GM18951 (cell line): ENCODE data around the gene PTPRM.

Experiments
- POLR2A ChIP-seq: IDR thresholded peaks from 4 replicates; pipeline ENCODE4 v1.6.1; 2011; ENCODE audit warnings: mild to moderate bottlenecking; ENCODE audit not compliant: insufficient read length, insufficient read depth; ENCODE audit errors: extremely low read depth
- in situ Hi-C: fragments of 300-500 bp; cut with MboI; formaldehyde crosslinking; loops from one replicate; pipeline ENCODE4 v1.12.0; 2022; ENCODE audit warnings: low sequenced_read_pairs, mixed read lengths, inconsistent platforms; ENCODE audit not compliant: unreplicated experiment

PTPRM gene

DNA sequence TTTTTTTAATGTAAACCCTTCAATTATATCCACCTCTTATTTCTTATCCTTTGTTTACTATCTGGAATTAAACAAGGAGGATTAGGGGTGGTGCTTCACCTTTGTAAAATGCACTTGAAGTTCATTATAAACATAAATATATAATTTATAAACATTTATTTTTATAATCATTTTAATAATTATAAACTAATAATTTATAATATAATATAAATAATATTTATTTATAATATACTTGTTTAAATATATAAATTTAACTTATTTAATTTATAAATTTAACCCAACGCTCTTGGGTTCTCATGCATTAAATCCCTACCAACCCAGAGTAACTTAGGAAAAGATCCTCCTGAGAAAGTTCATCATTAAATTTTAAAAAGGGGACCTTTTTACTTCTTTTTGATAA lies 452.5 kb downstream of the PTPRM start:
- no peak for TF ChIP-seq POLR2A
- in situ Hi-C loops: no loop called here

DNA sequence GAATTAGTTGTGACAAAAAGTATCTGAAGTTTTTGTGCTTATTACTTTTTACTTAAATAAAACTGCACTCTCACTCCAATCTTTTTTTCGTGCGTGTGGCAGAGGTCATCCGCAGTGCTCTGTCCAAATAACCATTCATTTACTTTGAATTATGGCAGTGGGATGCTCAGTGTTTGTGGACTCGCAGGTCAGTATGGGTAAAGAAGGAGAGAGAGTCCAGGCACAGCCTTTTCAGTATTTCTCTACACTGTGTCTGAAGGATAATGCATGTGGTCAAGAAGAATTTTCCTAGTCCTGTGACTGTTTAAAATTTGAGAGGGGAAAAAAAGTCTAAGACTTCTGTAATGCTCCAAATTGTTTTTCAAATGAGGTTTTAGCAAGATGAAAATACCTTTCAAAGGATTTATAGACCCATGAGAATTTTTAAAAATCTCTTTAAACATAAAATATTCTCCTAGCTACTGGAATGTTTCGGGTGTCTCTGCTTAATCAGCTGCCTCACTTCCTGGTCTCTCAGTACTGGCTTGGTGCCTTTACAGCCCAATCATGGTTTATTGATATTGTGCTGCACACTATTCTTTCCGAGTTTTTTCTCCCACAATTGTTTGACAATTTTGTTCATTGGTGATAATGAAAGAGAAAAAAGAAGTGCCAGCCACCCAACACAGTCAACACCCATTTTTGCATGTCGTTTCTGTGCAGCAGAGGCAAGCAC lies 453.2 kb downstream of the PTPRM start:
- TF ChIP-seq POLR2A: no peak
- in situ Hi-C loops: no loop called here

DNA sequence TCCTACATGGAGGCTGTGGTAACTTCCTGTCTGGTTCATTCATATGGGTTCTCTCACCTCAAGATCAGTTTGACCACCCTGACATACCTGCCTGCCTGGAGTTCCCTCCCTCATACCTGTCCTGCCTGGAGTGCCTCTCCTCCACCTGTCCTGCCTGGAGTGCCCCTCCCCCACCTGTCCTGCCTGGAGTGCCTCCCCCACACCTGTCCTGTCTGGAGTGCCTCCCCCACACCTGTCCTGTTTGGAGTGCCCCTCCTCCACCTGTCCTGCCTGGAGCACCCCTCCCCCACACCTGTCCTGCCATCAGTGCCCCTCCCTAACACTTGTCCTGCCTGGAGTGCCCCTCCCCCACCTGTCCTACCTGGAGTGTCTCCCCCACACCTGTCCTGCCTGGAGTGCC lies 461.9 kb downstream of the PTPRM start:
- no peak for TF ChIP-seq POLR2A
- in situ Hi-C loops: no loop called here

DNA sequence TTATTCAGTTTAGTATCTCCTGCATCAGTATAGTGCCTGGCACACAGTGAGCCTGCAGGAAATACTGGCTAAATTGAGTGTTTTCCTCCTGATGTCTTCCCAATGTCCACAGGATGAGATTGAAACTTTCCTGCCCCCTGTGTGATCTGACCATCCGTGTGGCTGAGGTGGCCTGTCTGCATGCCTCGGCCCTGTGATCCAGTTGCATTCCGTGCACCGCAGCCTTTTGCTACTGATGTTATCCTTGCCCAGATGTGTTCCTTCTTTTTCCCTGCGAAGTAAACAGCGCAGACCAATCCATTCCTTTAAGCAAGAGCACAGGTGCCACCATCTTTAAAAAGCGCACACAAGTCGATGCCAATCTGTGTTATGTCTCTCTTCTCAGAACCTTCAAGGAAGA lies 462.6 kb downstream of the PTPRM start:
- in situ Hi-C loops: no loop called here
- no peak for TF ChIP-seq POLR2A

DNA sequence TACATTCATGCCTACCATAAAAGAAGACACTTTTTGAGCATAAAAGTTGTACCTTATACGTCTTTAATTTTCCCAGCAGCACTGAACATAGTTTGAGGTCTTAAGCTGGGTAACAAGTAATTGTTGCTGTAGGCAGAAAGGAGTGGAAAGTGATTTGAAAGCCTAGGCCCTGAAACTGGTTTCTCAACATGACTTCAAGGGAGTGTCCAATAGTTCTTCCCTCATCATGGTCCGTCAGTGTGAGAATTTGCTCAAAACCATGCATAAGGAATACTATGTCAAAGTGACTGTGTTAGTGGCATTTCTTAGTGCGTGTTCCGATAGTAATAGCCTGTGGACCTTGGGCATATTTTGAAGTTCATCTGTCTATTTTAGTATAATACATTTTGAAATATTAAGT lies 463.1 kb downstream of the PTPRM start:
- in situ Hi-C loops: no loop called here
- TF ChIP-seq POLR2A: no peak

DNA sequence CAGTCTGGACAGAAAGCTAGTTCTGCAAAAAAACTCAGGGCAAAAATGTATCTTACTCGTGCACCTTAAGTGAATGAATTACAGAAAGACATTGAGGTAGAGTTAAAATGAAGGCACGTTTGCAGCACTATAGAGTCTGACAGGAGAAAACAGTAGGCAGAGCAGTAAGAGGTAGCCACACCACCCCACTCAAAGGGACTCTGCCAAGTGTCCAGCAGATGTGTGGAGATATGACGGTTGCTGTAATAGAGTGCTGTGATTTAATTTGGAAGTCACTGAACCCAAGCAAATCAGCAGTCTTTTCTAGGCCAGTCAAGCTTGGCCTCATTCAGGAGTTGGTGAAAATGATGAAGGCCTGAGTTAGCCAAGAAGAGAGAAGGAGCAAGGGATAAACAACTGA lies 464.4 kb downstream of the PTPRM start:
- no peak for TF ChIP-seq POLR2A
- in situ Hi-C loops: no loop called here

DNA sequence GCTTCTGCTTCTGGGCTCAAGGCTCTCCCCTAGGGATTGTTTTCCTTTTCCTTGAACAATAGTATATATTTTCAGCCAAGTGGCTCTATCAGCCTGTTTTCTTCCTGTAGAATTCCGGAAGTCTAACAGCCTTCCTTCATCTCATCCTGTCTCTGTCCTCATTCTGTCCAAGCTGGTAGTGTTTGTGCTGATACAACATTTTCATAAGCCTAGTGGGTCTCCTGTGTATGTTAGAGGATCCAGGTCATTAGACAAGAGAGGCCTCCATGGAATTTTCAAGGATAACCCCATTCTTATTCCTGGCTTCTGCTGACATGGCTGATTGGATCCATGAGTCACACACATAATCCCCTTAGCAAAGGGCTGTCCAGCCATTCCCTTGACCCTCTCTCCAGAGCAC lies 467.6 kb downstream of the PTPRM start:
- TF ChIP-seq POLR2A: no peak
- in situ Hi-C loops: no loop called here

DNA sequence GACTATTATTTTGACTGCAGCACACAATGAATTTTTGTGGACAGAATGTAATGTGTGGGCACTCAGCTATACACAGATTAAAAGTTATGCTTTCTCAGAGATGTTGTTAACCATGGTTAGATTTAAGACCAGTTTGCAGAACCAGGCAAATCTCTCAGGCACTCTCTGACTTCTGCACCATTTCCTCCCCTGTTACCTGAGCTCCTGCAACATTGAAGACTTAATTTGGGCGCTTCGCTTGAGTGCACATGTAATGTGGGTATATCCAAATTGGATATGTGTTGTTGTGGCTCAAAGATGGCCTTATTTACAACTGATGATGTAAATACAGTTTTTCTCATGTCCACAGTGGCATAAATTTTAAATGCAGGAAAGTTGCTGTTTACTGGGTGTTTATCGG lies 469.4 kb downstream of the PTPRM start:
- in situ Hi-C loops: no loop called here
- TF ChIP-seq POLR2A: no peak

DNA sequence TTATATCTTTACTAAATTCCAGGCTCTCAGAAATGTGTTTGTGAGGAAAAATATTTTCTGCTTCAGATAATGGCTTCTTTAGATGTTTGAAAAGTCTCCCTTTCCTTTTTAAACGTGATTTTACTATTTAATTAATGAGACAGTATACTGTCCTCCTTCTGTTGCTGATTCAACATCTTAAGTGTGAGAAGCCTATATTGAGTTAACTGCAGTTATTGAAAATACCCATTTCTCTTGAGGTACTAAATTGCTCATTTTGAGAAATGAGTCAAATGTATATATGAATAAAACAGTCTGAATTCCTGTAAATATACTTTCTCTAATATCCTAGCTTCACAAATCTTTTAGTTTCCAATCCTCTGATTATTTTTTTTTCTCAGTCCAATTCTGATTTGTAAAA lies 470.2 kb downstream of the PTPRM start:
- no peak for TF ChIP-seq POLR2A
- in situ Hi-C loops: no loop called here

DNA sequence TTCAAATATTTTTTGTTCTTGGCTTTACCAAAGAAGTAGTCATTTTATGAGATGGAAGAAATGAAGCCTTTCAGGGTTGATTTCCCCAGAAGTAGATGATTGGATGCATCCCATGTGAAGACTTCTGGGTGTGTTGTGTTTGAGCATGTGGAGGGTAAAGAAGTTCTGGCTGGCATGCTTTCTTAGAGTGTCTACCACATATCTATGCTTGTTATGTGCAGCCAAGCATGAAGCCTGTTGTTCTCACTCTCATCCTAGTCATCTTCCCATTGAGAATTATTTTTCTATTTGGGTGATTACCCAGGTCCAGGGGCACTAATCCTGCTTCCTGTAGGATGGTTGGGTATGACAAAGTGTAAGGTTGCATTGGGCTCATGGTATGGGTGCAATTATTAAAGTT lies 472.9 kb downstream of the PTPRM start:
- no peak for TF ChIP-seq POLR2A
- in situ Hi-C loops: no loop called here

DNA sequence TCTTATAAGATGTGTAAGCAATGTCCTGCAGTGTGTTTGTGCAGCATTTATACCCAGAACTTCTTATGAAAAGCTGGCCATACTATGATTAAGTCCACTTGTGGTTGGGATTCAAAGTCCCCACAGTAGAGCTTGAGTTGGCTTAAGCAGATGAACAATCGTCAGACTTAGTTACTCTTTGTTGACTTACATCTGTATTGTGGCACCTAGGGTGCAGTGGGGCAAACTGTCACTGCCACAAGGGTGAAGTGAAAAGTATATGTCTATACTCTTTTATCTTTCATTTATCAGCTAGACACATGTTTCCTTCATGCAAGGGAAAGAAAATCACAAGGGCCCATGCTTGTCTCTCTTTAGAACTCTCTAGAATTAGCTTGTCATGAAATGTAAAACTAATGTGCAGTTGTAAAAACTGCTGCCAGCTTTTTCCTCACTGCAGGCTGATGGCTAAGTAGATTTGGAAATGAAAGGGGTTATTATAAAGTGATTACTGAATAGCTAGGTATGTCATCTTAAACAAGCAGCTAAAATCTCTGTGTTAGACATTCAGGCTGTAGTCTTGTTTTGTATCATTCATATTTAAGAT lies 474.5 kb downstream of the PTPRM start:
- in situ Hi-C loops: no loop called here
- TF ChIP-seq POLR2A: no peak

DNA sequence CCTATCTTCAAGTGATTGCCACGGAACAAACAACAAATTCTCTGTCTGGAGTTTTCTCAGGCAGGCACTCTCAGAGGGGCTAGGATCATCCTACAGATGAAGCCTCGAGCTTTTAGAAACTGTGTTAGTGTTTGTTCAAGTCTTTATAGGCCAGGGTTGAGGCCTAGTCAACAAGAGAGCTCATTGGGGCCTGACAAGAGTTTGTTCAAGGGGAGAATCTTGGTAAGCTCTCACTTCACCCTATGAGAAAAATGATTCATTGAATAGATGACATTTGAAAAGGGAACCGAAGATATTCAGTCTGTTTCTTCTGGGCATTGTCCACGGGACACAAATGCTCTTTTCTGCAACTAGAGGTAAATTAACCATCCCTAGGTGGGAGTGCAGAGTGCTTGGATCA lies 476.9 kb downstream of the PTPRM start:
- in situ Hi-C loops: no loop called here
- TF ChIP-seq POLR2A: no peak

DNA sequence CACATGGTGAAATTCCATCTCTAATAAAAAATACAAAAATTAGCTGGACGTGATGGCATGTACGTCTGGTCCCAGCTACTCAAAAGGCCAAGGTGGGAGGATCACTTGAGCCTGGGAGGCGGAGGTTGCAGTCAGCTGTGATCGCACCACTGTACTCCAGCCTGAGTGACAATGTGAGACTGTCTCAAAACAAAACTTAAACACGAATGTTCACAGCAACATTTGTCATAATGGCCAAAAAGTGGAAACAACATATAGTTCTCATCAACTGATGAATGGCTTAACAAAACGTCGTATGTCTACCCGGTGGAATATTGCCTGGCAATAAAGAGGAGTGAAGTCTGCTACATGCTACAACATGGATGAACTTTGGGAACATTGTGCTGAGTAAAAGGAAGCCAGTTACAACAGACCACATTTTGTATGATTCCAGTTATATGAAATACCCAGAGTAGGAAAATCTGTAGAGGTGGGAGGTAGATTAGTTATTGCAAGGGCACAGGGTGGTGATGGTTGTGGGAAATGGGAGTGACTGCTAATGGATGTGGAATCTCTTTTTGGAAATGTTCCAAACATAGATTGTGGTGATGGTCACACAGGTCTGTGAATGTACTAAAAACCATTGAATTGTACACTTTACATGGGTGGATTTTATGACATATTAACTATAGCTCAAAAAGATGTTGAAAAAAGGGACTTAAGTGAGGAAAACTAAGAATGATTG lies 478.2 kb downstream of the PTPRM start:
- in situ Hi-C loops: no loop called here
- TF ChIP-seq POLR2A: no peak

DNA sequence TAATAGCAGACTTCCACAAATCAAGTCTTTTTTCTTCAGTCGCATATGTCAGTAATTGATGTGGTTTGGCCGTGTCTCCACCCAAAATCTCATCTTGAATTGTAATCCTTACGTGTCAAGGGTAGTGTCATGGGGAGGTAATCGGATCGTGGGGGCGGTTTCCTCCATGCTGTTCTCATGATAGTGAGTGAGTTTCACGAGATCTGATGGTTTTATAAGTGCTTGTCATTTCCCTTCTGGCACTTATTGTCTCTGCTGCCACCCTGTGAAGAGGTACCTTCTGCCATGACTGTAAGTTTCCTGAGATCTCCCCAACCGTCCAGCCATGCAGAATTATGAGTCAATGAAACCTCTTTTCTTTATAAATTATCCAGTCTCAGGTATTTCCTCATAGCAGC lies 478.8 kb downstream of the PTPRM start:
- in situ Hi-C loops: no loop called here
- no peak for TF ChIP-seq POLR2A
